GM12878 (cell line): ENCODE data around the gene CEACAM5.

ENCODE experiments used
- EP300 ChIP-seq, 2 experiments: fragments of 150-350 bp in 1 of 2; IDR thresholded peaks; 2 replicates each; pipeline ENCODE4 v1.6.1; 2011 to 2012; ENCODE audit warnings: low read depth in 2 of 2, low read length in 2 of 2, borderline replicate concordance in 1 of 2, improper control_type of control experiment in 1 of 2, inconsistent platforms in 1 of 2; ENCODE audit not compliant: control insufficient read depth in 1 of 2
- POLR2A ChIP-seq: IDR thresholded peaks from 2 replicates; pipeline ENCODE4 v1.6.1; 2011; ENCODE audit warnings: low read depth, mild to moderate bottlenecking, low read length

- TF ChIP-seq POLR2A = no peak
- TF ChIP-seq EP300 (IDR thresholded peaks at IDR 0.05; ENCODE audit: borderline replicate concordance in 1 of 2, control insufficient read depth in 1 of 2, low read depth in 2 of 2, low read length in 2 of 2) = no peak
Observed at GRCh38 chr19:41689993-41690800, 18.2 kb upstream of the CEACAM5 start.
